HG02981 (cell line): Measurements from ENCODE around the gene HTRA3.

Experiments
- ATAC-seq: cut with Tn5 transposase; IDR thresholded peaks from one replicate; pipeline ENCODE4 v1.9.1; 2021; ENCODE audit warnings: mild to moderate bottlenecking, moderate library complexity; ENCODE audit not compliant: unreplicated experiment

Gene HTRA3

GRCh38 chr4:8278421-8279287 lies 9.1 kb downstream of the HTRA3 start:
- ATAC-seq: no peak

- no peak for ATAC-seq
Observed at GRCh38 chr4:8279321-8280157, 10.0 kb downstream of the HTRA3 start.

GRCh38 chr4:8280158-8280875 lies 10.8 kb downstream of the HTRA3 start:
- no peak for ATAC-seq

GRCh38 chr4:8280876-8281440 lies 11.4 kb downstream of the HTRA3 start:
- no peak for ATAC-seq

GRCh38 chr4:8281519-8282133 lies 12.1 kb downstream of the HTRA3 start:
- no peak for ATAC-seq

GRCh38 chr4:8282134-8282641 lies 12.6 kb downstream of the HTRA3 start:
- no peak for ATAC-seq

GRCh38 chr4:8282742-8283141 lies 13.2 kb downstream of the HTRA3 start:
- no peak for ATAC-seq

GRCh38 chr4:8283161-8283560 lies 13.6 kb downstream of the HTRA3 start:
- ATAC-seq: no peak

- ATAC-seq: no peak
Observed at GRCh38 chr4:8283631-8284121, 14.1 kb downstream of the HTRA3 start.

- no peak for ATAC-seq
Observed at GRCh38 chr4:8284391-8284790, 14.8 kb downstream of the HTRA3 start.

- no peak for ATAC-seq
Observed at GRCh38 chr4:8285143-8285975, 15.8 kb downstream of the HTRA3 start.

- no peak for ATAC-seq
Observed at GRCh38 chr4:8285976-8286718, 16.6 kb downstream of the HTRA3 start.

- no peak for ATAC-seq
Observed at GRCh38 chr4:8286719-8287342, 17.3 kb downstream of the HTRA3 start.

GRCh38 chr4:8287343-8288280 lies 18.1 kb downstream of the HTRA3 start:
- no peak for ATAC-seq

GRCh38 chr4:8289151-8289750 lies 19.7 kb downstream of the HTRA3 start:
- no peak for ATAC-seq

- ATAC-seq: no peak
Observed at GRCh38 chr4:8289956-8290700, 20.6 kb downstream of the HTRA3 start.
